ENCODE data around the gene TEX19. TPM values are rescaled to one million over a fixed set of nuclear protein-coding genes. Genes with fewer than 3 reads are reported as not detected.

TEX19 gene
- total RNA-seq, 2 experiments from 2014 or later = 2.0 to 3.4 TPM

DNA sequence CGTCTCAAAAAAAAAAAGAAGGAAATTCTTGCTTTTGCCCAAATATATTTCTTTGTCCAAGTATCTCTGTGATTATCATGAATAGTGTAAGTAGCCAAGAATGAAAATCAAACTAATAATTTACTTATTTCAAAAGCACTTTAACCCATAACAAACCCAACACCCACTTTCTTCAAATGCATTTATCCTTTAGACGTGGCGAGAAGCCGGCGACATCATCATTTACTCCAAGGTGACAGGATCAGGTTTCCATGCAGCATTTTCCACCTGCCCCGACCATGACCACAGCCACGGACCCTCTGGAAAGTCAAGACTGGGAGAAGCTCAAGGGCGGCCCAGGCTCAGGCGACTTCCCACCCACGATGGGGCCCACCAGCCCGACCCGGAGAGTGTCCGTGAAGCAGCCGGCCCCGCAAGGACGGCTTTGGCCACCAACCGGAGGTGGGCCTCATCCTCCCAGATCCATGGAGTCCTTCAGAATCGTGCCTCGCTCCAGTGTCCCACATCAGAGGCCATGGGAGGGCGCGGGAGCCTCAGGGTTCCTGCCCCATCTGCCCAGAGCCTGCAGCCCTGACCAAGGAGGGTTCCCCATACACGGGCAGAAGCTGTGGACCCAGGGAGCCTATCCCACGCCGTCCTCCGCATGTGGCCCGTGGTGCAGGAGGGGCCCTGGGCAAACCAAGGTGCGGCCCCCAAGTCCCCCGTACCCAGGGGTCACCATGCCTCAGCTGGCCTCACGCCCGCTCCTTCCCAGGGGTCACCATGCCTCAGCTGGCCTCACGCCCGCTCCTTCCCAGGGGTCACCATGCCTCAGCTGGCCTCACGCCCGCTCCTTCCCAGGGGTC, 31.2 kb downstream of the TEX19 start:
- BruUV-seq (replicated peaks) = no TSS peak
- intact Hi-C loops (cut with micrococcal nuclease; ENCODE audit: unreplicated experiment) = no loop called here
- Histone ChIP-seq H3K4me2 (ENCODE audit: low read length) (no peak overlapping the region), H3K27ac (ENCODE audit: low read depth, low read length, poor library complexity, severe bottlenecking) (no peak overlapping the region), H3K9me2 (ENCODE audit: insufficient read depth, low read length) (no peaks in the 10 kb centered on the region), H4K20me1 (ENCODE audit: insufficient read depth, low read length) (no peaks in the 10 kb centered on the region), H3K9me3 (ENCODE audit: low read length) (no peaks in the 10 kb centered on the region), H3K4me1 (ENCODE audit: insufficient read depth, low read length, poor library complexity, severe bottlenecking) (no peaks in the 10 kb centered on the region), H3K79me2 (ENCODE audit: insufficient read depth, low read depth, low read length) (no peaks in the 10 kb centered on the region), H3K36me3 (ENCODE audit: insufficient read depth, low read length) (peaks cover 8% of the 10 kb centered on the region; the same call in 1 of the 2 replicates), H2AFZ (ENCODE audit: low read length) (no peak overlapping the region), H3K4me3 (ENCODE audit: low read depth, low read length, poor library complexity, severe bottlenecking) (no peak overlapping the region)
- no peak for DNase-seq (ENCODE audit: low spot score)
- ChIA-PET POLR2A (no interaction called here), CTCF (ENCODE audit: unreplicated experiment) (no interaction called here)
- TF ChIP-seq EZH2phosphoT487 (IDR thresholded peaks at IDR 0.05; ENCODE audit: borderline replicate concordance, low read depth, low read length) = no peak
- TF ChIP-seq, protein P1, sequence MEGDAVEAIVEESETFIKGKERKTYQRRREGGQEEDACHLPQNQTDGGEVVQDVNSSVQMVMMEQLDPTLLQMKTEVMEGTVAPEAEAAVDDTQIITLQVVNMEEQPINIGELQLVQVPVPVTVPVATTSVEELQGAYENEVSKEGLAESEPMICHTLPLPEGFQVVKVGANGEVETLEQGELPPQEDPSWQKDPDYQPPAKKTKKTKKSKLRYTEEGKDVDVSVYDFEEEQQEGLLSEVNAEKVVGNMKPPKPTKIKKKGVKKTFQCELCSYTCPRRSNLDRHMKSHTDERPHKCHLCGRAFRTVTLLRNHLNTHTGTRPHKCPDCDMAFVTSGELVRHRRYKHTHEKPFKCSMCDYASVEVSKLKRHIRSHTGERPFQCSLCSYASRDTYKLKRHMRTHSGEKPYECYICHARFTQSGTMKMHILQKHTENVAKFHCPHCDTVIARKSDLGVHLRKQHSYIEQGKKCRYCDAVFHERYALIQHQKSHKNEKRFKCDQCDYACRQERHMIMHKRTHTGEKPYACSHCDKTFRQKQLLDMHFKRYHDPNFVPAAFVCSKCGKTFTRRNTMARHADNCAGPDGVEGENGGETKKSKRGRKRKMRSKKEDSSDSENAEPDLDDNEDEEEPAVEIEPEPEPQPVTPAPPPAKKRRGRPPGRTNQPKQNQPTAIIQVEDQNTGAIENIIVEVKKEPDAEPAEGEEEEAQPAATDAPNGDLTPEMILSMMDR (conservative IDR thresholded peaks at IDR 0.05; ENCODE audit: low read length) = no peak

DNA sequence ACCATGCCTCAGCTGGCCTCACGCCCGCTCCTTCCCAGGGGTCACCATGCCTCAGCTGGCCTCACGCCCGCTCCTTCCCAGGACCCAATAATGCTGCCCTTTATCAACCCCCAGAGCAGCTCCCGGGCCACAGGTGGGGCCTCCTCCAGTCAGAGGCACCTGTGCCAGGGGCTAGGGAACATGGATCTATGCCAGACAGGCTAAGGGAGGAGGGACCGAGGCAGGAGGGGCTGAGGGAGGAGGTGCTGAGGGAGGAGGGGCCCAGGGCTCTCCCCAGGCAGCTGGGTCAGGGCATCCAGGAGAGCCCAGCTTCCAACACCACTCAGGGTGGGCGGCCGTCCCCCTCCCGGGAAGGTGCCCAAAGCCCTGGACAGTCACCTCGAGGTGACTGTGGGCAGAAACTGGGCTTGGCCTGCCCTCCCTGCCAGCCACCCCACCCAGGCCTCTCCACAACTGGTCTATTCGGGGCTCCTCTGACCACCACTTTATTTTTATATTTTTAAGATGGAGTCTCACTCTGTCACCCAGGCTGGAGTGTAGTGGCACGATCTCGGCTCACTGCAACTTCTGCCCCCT, 31.9 kb downstream of the TEX19 start:
- no TSS peak for BruUV-seq (replicated peaks)
- Histone ChIP-seq H3K27ac (ENCODE audit: low read depth, low read length, poor library complexity, severe bottlenecking) (no peak overlapping the region), H2AFZ (ENCODE audit: low read length) (no peak overlapping the region), H3K4me1 (ENCODE audit: insufficient read depth, low read length, poor library complexity, severe bottlenecking) (no peaks in the 10 kb centered on the region), H4K20me1 (ENCODE audit: insufficient read depth, low read length) (no peaks in the 10 kb centered on the region), H3K9me3 (ENCODE audit: low read length) (no peaks in the 10 kb centered on the region), H3K4me2 (ENCODE audit: low read length) (no peak overlapping the region), H3K79me2 (ENCODE audit: insufficient read depth, low read depth, low read length) (no peaks in the 10 kb centered on the region), H3K9me2 (ENCODE audit: insufficient read depth, low read length) (no peaks in the 10 kb centered on the region), H3K4me3 (ENCODE audit: low read depth, low read length, poor library complexity, severe bottlenecking) (no peak overlapping the region), H3K36me3 (ENCODE audit: insufficient read depth, low read length) (peaks cover 8% of the 10 kb centered on the region; the same call in 1 of the 2 replicates)
- ChIA-PET POLR2A (no interaction called here), CTCF (ENCODE audit: unreplicated experiment) (no interaction called here)
- no peak for TF ChIP-seq EZH2phosphoT487 (IDR thresholded peaks at IDR 0.05; ENCODE audit: borderline replicate concordance, low read depth, low read length)
- TF ChIP-seq, protein P1 (conservative IDR thresholded peaks at IDR 0.05; ENCODE audit: low read length) = no peak
- intact Hi-C loops (cut with micrococcal nuclease; ENCODE audit: unreplicated experiment) = no loop called here
- DNase-seq (ENCODE audit: low spot score) = no peak

Data from OCI-LY7 (cell line).